ENCODE measurements around the gene SHMT2. TPM values are rescaled to one million over a fixed set of nuclear protein-coding genes. Genes with fewer than 3 reads are reported as not detected.

Gene SHMT2
- total RNA-seq, 2 experiments from 2014 or later: 194 to 357 TPM

DNA sequence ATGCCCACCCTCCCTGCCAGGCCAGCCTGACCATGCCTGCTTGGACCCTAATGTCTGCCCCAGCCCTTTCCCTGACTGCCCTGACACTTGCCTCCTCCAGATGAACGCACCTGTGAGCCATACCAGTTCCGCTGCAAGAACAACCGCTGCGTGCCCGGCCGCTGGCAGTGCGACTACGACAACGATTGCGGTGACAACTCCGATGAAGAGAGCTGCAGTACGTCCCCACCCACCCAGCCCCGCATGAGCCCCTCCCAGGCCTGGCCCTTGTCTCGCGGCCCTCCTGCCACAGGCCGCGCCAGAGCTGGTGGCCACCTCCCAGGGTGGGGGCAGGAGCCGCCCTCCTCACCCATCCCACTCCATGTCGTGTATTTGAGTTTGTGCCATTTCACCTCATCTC lies 27.2 kb upstream of the SHMT2 start:
- Mint-ChIP-seq H3K27ac (no peak overlapping the region), H3K36me3 (no peaks in the 10 kb centered on the region), H3K9me3 (ENCODE audit: low read depth) (no peaks in the 10 kb centered on the region), H3K27me3 (no peaks in the 10 kb centered on the region), H3K4me3 (no peak overlapping the region), H3K4me1 (no peaks in the 10 kb centered on the region)
- DNase-seq (no peak), ATAC-seq (no peak)
- CTCF ChIA-PET: no interaction called here

DNA sequence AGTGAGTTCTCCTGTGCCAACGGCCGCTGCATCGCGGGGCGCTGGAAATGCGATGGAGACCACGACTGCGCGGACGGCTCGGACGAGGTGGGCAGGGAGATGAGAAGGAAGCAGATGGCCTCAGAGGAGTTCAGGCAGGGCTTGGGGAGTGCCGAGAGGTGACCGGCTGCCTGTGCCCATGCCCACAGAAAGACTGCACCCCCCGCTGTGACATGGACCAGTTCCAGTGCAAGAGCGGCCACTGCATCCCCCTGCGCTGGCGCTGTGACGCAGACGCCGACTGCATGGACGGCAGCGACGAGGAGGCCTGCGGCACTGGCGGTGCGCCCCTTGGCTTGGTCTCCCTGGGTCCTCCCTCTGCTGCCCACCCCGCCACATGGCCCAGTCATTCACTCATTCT lies 26.3 kb upstream of the SHMT2 start:
- Mint-ChIP-seq H3K4me1 (no peaks in the 10 kb centered on the region), H3K27ac (no peak overlapping the region), H3K27me3 (no peaks in the 10 kb centered on the region), H3K36me3 (no peaks in the 10 kb centered on the region), H3K9me3 (ENCODE audit: low read depth) (no peaks in the 10 kb centered on the region), H3K4me3 (no peak overlapping the region)
- DNase-seq (no peak), ATAC-seq (no peak)
- CTCF ChIA-PET: no interaction called here

DNA sequence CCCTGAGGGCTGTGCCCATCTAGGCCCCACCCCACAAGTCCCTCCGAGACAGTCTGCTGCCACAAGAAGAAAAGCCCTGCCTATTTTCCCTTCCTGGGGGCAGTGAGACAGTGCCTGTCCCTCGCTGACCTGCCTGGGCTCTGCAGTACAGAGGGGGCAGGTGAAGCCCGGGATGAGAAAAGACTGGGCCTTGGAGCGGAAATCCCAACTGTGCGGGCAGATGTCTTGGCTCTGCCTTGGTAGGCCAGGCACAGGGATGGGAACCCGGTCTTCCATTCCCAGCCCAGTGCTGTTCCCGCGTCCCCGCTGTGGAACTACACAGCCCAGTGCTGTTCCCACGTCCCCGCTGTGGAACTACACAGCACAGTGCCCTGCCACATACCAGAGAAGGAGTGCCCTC lies 25.7 kb upstream of the SHMT2 start:
- ATAC-seq (no peak), DNase-seq (no peak)
- no peaks in the 10 kb centered on the region for H3K4me1 Mint-ChIP-seq
- H3K4me3 Mint-ChIP-seq: no peak overlapping the region
- CTCF ChIA-PET: no interaction called here
- no peak overlapping the region for H3K27ac Mint-ChIP-seq
- no peaks in the 10 kb centered on the region for H3K27me3 Mint-ChIP-seq
- no peaks in the 10 kb centered on the region for H3K36me3 Mint-ChIP-seq
- H3K9me3 Mint-ChIP-seq (ENCODE audit: low read depth): no peaks in the 10 kb centered on the region

DNA sequence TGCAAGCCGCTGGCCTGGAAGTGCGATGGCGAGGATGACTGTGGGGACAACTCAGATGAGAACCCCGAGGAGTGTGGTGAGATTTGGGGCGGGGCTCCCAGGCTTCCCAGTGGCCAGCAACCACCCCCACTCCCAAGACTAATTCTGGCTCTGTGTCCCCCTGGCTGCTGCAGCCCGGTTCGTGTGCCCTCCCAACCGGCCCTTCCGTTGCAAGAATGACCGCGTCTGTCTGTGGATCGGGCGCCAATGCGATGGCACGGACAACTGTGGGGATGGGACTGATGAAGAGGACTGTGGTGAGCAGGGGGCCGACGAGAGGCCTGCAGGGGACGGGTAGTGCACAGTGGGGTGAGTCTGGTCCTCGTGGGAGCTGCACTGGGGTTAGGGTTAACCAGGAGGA lies 25.1 kb upstream of the SHMT2 start:
- Mint-ChIP-seq H3K36me3 (no peaks in the 10 kb centered on the region), H3K4me1 (no peaks in the 10 kb centered on the region), H3K27ac (no peak overlapping the region), H3K9me3 (ENCODE audit: low read depth) (no peaks in the 10 kb centered on the region), H3K4me3 (no peak overlapping the region), H3K27me3 (no peaks in the 10 kb centered on the region)
- DNase-seq (no peak), ATAC-seq (no peak)
- CTCF ChIA-PET: no interaction called here

DNA sequence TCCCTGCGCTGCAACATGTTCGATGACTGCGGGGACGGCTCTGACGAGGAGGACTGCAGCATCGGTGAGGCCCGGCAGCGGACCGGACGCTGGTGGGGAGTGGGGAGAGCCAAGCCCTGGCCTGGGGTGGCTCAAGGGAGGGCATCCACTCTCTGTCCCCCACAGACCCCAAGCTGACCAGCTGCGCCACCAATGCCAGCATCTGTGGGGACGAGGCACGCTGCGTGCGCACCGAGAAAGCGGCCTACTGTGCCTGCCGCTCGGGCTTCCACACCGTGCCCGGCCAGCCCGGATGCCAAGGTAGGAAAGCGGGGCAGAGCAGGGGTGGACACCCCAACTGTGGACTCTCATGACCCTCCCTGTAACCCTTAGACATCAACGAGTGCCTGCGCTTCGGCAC lies 24.3 kb upstream of the SHMT2 start:
- Mint-ChIP-seq H3K9me3 (ENCODE audit: low read depth) (no peaks in the 10 kb centered on the region), H3K27ac (no peak overlapping the region), H3K4me1 (no peaks in the 10 kb centered on the region), H3K27me3 (no peaks in the 10 kb centered on the region), H3K4me3 (no peak overlapping the region), H3K36me3 (no peaks in the 10 kb centered on the region)
- DNase-seq (no peak), ATAC-seq (no peak)
- CTCF ChIA-PET: interaction anchor here (1.5 to 15.4 kb wide), 3 partner anchors 9 to 39 kb away, joined by 5 to 647 read pairs (median 5); partner anchors contain the start of gene STAC3

DNA sequence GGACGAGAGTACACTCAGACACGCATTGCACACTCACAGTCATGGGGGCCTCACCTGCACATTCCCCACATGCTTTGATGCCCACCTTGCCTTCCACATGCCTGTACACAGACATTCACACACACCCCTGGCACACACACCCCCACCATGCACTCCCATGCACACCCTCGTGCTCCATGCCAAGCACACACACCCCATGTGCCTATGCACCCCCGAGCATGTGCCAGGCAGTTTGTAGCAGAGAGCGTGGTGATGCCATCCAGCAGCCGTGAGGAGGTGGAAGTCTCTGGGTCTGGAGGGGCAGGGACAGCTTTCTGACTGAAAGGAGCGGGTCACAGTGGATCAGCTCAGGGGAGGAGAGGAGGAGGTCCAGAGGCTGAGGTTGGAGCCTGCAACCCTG lies 23.6 kb upstream of the SHMT2 start:
- H3K27ac Mint-ChIP-seq: no peak overlapping the region
- no peaks in the 10 kb centered on the region for H3K36me3 Mint-ChIP-seq
- no peak overlapping the region for H3K4me3 Mint-ChIP-seq
- H3K9me3 Mint-ChIP-seq (ENCODE audit: low read depth): no peaks in the 10 kb centered on the region
- no peaks in the 10 kb centered on the region for H3K27me3 Mint-ChIP-seq
- DNase-seq (no peak), ATAC-seq (no peak)
- CTCF ChIA-PET: interaction anchor here (1.5 to 15.4 kb wide), 3 partner anchors 9 to 38 kb away, joined by 5 to 647 read pairs (median 5); partner anchors contain the start of gene STAC3
- no peaks in the 10 kb centered on the region for H3K4me1 Mint-ChIP-seq

DNA sequence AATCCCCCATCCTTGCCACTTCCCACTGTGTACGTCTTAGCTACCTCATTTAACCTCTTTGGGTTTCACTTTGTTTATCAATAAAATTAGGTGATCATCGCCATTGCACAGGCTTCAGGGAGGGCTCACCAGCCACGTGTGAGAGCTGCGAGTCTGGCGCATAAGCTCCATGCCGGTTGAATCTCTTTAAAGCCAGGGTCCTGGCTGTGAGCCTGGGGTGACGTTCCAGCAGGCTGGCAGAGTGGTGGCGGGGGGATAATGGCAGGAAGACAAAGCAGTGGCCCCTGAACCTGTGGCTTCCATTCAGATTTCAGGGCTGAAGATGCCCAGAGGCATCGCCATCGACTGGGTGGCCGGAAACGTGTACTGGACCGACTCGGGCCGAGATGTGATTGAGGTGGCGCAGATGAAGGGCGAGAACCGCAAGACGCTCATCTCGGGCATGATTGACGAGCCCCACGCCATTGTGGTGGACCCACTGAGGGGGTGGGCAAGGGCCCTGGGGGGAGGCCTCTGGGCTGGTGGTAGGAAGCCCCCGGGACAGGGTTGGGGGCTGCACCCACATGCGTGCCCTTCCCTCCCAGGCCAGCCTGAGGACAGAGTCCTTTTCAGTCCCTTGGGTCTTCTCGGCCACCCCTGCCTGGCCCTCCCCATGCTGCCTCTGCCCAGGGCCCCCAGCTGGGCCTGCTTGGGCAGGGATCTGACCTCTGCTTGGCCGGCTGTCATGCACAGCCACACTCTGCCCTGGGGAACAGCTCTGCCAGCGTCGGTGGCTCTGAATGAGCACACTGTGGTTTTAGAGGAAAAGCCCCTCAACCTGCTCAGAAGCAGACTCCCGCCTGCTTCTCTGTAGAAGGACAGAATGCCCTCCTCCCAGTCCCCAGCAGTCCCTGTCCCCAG lies 21.5 kb upstream of the SHMT2 start:
- no peak for DNase-seq
- Mint-ChIP-seq H3K36me3 (no peaks in the 10 kb centered on the region), H3K4me3 (no peak overlapping the region), H3K27me3 (no peaks in the 10 kb centered on the region), H3K4me1 (no peaks in the 10 kb centered on the region), H3K27ac (no peak overlapping the region), H3K9me3 (ENCODE audit: low read depth) (no peaks in the 10 kb centered on the region)
- CTCF ChIA-PET: interaction anchor here (15.4 kb wide), 1 partner anchor 36 kb away, joined by 647 read pairs; the partner anchor contains the start of gene STAC3
- ATAC-seq: no peak

DNA sequence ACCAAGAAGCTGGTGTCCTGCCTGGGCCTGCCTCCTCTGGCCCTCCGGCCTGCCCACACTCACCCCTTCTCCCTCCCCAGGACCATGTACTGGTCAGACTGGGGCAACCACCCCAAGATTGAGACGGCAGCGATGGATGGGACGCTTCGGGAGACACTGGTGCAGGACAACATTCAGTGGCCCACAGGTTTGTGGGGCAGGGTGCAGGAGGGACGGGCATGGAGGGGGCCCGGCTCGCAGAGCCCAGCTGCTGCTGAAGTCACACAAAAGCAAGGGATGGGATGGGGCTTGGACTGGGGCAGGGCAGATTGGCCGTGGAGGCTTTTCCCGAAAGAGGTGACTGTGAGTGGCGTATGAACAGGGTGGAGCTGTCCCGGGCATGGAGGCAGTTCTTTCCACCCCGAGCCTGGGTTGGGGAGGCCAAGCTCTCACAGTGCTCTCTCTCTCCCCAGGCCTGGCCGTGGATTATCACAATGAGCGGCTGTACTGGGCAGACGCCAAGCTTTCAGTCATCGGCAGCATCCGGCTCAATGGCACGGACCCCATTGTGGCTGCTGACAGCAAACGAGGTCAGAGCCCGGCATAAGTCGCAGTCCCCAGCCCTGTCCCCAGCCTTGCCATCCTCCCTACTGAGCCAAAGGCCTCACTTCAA lies 20.8 kb upstream of the SHMT2 start:
- Mint-ChIP-seq H3K4me3 (no peak overlapping the region), H3K27me3 (peaks cover 6% of the 10 kb centered on the region), H3K9me3 (ENCODE audit: low read depth) (no peaks in the 10 kb centered on the region), H3K36me3 (no peaks in the 10 kb centered on the region), H3K27ac (no peak overlapping the region), H3K4me1 (peaks cover 6% of the 10 kb centered on the region)
- DNase-seq (no peak), ATAC-seq (no peak)
- CTCF ChIA-PET: interaction anchor here (15.4 kb wide), 1 partner anchor 35 kb away, joined by 647 read pairs; the partner anchor contains the start of gene STAC3

DNA sequence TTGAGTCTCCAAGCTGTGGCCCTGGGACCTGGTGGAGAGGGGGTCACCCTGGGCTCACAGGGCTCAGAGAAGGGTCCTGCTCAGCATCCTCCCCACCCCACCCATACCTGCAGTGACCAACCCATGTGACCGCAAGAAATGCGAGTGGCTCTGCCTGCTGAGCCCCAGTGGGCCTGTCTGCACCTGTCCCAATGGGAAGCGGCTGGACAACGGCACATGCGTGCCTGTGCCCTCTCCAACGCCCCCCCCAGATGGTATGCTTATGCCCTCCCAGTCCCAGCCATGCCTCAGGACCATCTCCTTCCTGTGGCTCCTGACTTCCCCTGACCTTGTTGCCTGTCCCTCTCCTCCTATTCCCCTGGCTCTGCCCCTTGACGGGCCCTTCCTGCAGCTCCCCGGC lies 19.6 kb upstream of the SHMT2 start:
- Mint-ChIP-seq H3K27ac (no peak overlapping the region), H3K4me1 (peaks cover 15% of the 10 kb centered on the region), H3K27me3 (peaks cover 17% of the 10 kb centered on the region), H3K36me3 (no peaks in the 10 kb centered on the region), H3K9me3 (ENCODE audit: low read depth) (no peaks in the 10 kb centered on the region), H3K4me3 (no peak overlapping the region)
- CTCF ChIA-PET: interaction anchor here (15.4 kb wide), 1 partner anchor 34 kb away, joined by 647 read pairs; the partner anchor contains the start of gene STAC3
- no peak for DNase-seq
- ATAC-seq: no peak

DNA sequence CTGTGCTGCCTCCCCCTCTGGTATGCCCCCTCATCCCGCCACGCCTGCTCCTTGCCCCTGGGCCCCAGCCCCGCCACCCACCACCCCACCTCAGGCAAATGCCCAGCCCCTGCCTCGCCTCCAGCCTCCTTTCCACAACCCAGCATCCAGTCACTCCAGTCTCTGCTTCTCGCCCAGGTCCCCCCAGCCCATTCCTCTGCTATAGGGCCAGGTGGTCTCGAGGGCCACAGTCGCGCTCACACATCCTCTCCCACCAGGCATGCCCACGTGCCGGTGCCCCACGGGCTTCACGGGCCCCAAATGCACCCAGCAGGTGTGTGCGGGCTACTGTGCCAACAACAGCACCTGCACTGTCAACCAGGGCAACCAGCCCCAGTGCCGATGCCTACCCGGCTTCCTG lies 19.1 kb upstream of the SHMT2 start:
- no peak for DNase-seq
- peaks cover 23% of the 10 kb centered on the region for H3K27me3 Mint-ChIP-seq
- CTCF ChIA-PET: interaction anchor here (15.4 kb wide), 1 partner anchor 34 kb away, joined by 647 read pairs; the partner anchor contains the start of gene STAC3
- no peak for ATAC-seq
- no peaks in the 10 kb centered on the region for H3K36me3 Mint-ChIP-seq
- no peak overlapping the region for H3K4me3 Mint-ChIP-seq
- peaks cover 19% of the 10 kb centered on the region for H3K4me1 Mint-ChIP-seq
- no peak overlapping the region for H3K27ac Mint-ChIP-seq
- no peaks in the 10 kb centered on the region for H3K9me3 Mint-ChIP-seq (ENCODE audit: low read depth)

DNA sequence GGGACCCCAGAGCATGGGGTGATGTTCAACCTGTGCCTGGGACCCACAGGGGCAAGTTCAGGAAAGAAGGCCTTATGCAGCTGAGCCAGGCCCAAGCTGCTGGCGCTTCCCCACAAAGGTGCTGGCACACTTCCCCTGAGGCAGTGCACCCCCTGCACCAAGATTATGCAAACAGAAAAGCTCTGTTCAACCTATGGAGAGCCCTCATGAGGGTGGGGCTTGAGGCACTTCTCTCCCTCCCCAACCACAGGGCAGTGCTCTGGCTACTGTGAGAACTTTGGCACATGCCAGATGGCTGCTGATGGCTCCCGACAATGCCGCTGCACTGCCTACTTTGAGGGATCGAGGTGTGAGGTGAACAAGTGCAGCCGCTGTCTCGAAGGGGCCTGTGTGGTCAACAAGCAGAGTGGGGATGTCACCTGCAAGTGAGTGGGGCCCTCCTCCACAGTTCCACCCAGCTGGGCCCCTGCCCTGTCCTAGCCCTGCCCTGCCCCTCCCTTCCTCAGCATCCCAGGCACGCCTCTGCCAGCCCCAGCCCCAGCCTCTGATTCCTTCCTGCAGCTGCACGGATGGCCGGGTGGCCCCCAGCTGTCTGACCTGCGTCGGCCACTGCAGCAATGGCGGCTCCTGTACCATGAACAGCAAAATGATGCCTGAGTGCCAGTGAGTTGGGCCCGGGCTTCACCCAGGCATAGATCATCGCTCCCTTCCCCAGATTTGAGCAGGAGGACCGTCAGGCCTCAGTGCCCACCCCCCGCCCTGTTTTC lies 18.4 kb upstream of the SHMT2 start:
- peaks cover 29% of the 10 kb centered on the region for H3K27me3 Mint-ChIP-seq
- peaks cover 25% of the 10 kb centered on the region for H3K4me1 Mint-ChIP-seq
- CTCF ChIA-PET: interaction anchor here (15.4 kb wide), 1 partner anchor 33 kb away, joined by 647 read pairs; the partner anchor contains the start of gene STAC3
- H3K36me3 Mint-ChIP-seq: no peaks in the 10 kb centered on the region
- DNase-seq (no peak), ATAC-seq (no peak)
- no peak overlapping the region for H3K27ac Mint-ChIP-seq
- H3K9me3 Mint-ChIP-seq (ENCODE audit: low read depth): no peaks in the 10 kb centered on the region
- no peak overlapping the region for H3K4me3 Mint-ChIP-seq

DNA sequence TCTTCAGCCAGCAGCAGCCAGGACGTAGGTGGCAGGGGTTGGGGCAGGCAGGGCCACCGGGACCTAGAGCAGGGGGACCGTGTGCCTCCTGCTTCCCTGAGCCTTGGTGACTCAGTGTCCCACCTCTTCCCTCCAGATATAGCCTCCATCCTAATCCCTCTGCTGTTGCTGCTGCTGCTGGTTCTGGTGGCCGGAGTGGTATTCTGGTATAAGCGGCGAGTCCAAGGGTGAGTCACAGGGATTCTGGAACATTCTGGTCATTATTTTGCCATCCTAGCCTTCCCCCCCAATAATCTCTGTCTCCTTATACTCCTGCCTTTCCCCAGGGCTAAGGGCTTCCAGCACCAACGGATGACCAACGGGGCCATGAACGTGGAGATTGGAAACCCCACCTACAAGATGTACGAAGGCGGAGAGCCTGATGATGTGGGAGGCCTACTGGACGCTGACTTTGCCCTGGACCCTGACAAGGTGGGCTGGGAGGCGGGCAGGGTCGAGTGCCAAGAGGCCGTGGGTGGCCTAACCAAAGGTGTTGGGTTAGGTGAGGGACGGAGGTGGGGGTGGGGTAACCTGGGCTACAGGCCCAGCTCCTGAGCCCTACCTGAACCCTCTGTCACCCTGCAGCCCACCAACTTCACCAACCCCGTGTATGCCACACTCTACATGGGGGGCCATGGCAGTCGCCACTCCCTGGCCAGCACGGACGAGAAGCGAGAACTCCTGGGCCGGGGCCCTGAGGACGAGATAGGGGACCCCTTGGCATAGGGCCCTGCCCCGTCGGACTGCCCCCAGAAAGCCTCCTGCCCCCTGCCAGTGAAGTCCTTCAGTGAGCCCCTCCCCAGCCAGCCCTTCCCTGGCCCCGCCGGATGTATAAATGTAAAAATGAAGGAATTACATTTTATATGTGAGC lies 17.5 kb upstream of the SHMT2 start:
- Mint-ChIP-seq H3K4me3 (no peak overlapping the region), H3K27me3 (peaks cover 30% of the 10 kb centered on the region), H3K4me1 (peaks cover 25% of the 10 kb centered on the region), H3K9me3 (ENCODE audit: low read depth) (no peaks in the 10 kb centered on the region), H3K27ac (no peak overlapping the region), H3K36me3 (no peaks in the 10 kb centered on the region)
- CTCF ChIA-PET: interaction anchor here (1.3 to 15.4 kb wide), 7 partner anchors 14 to 530 kb away, joined by 3 to 647 read pairs (median 16); partner anchors contain the start of genes SHMT2 and STAC3
- DNase-seq: no peak
- no peak for ATAC-seq

Data from activated CD8-positive, alpha-beta memory T cell treated with anti-CD3 and anti-CD28 coated beads, Interleukin-2, amount 10 ng/mL, durations not matched to agents 7 days and 5 days (primary cell).